HepG2 (cell line): ENCODE results near the gene CBX5. TPM values are rescaled to one million over a fixed set of nuclear protein-coding genes. Genes with fewer than 3 reads are reported as not detected.
A peak's percentile ranks its signal among the peaks of the same experiment; 100 is the strongest.

ENCODE experiments used
- ATRX ChIP-seq: sonication (generic); formaldehyde crosslinking; IDR thresholded peaks from 2 replicates; pipeline ENCODE4 v1.4.0; 2020; ENCODE audit warnings: missing genetic modification reagents, borderline replicate concordance
- CAMTA2 ChIP-seq: sonication (generic); formaldehyde crosslinking; IDR thresholded peaks from 2 replicates; pipeline ENCODE4 v1.4.0; 2020; ENCODE audit warnings: mild to moderate bottlenecking, missing genetic modification reagents, borderline replicate concordance
- ELF4 ChIP-seq: sonication (generic); formaldehyde crosslinking; IDR thresholded peaks from 2 replicates; pipeline ENCODE4 v1.5.0; 2020; ENCODE audit warnings: missing genetic modification reagents, mild to moderate bottlenecking, moderate library complexity, borderline replicate concordance
- FOXP4 ChIP-seq: sonication (generic); formaldehyde crosslinking; IDR thresholded peaks from 2 replicates; pipeline ENCODE4 v1.4.0; 2020; ENCODE audit warnings: missing genetic modification reagents
- KLF16 ChIP-seq, 2 experiments: sonication (generic) in 1 of 2; formaldehyde crosslinking in 1 of 2; IDR thresholded peaks; 2 replicates each; pipeline versions ENCODE4 v1.6.1 to v1.8.0; 2016 to 2023; ENCODE audit warnings: missing genetic modification reagents in 2 of 2, missing compliant biosample characterization in 1 of 2
- NFAT5 ChIP-seq: sonication (generic); formaldehyde crosslinking; IDR thresholded peaks from 2 replicates; pipeline ENCODE4 v1.4.0; 2020; ENCODE audit warnings: missing genetic modification reagents
- NFATC3 ChIP-seq: sonication (generic); formaldehyde crosslinking; IDR thresholded peaks from 2 replicates; pipeline ENCODE4 v1.5.1; 2020; ENCODE audit warnings: mild to moderate bottlenecking, missing genetic modification reagents
- NFYC ChIP-seq: IDR thresholded peaks from 2 replicates; pipeline ENCODE4 v1.6.1; 2016; ENCODE audit warnings: missing genetic modification reagents, missing compliant biosample characterization
- NR2F1 ChIP-seq, 2 experiments: fragments of 450-650 bp in 1 of 2; formaldehyde crosslinking in 1 of 2; IDR thresholded peaks; 2 replicates each; pipeline versions ENCODE4 v1.5.0 to v1.6.1; 2016 to 2020; ENCODE audit warnings: mild to moderate bottlenecking in 1 of 2, missing compliant biosample characterization in 1 of 2, missing genetic modification reagents in 1 of 2, moderate library complexity in 1 of 2
- PLSCR1 ChIP-seq: sonication (generic); formaldehyde crosslinking; IDR thresholded peaks from 2 replicates; pipeline ENCODE4 v1.5.0; 2020; ENCODE audit warnings: missing genetic modification reagents, mild to moderate bottlenecking, borderline replicate concordance
- POLR2G ChIP-seq: fragments of 200-400 bp; formaldehyde crosslinking; IDR thresholded peaks from 2 replicates; pipeline ENCODE4 v1.6.1; 2018; ENCODE audit warnings: mild to moderate bottlenecking, low read depth, low read length, moderate library complexity
- PREB ChIP-seq: sonication (generic); formaldehyde crosslinking; IDR thresholded peaks from 2 replicates; pipeline ENCODE4 v1.4.0; 2020; ENCODE audit warnings: missing genetic modification reagents
- RELA ChIP-seq: sonication (generic); formaldehyde crosslinking; IDR thresholded peaks from 2 replicates; pipeline ENCODE4 v1.4.0; 2020; ENCODE audit warnings: missing genetic modification reagents
- SOX5 ChIP-seq: IDR thresholded peaks from 2 replicates; pipeline ENCODE4 v1.6.1; 2016; ENCODE audit warnings: borderline replicate concordance
- TEAD3 ChIP-seq: optimal IDR thresholded peaks from 2 replicates; pipeline ENCODE3; 2016; ENCODE audit warnings: borderline replicate concordance
- THRA ChIP-seq: sonication (generic); formaldehyde crosslinking; IDR thresholded peaks from 2 replicates; pipeline ENCODE4 v1.4.0; 2020; ENCODE audit warnings: missing genetic modification reagents, borderline replicate concordance
- XBP1 ChIP-seq: sonication (generic); formaldehyde crosslinking; IDR thresholded peaks from 2 replicates; pipeline ENCODE4 v1.5.0; 2020; ENCODE audit warnings: missing genetic modification reagents
- ZNF207 ChIP-seq: fragments of 450-650 bp; IDR thresholded peaks from 2 replicates; pipeline ENCODE4 v1.6.1; 2016; ENCODE audit warnings: antibody characterized with exemption, borderline replicate concordance
- polyA plus RNA-seq, 8 experiments: library from polyadenylated mRNA; depleted of rRNA in 3 of 8; stranded (reverse) in 7 of 8; unstranded in 1 of 8; fragments of >200 nt; fragmentation: Illumina TruSeq in 4 of 8; extraction: Trizol in 4 of 8; gene quantifications; 2 replicates each; pipeline versions ENCODE4 v1.2.1 to v1.2.3, GENCODE V29; 2011 to 2016; ENCODE audit warnings: low read depth in 4 of 8, missing spikeins in 1 of 8, mixed read lengths in 1 of 8; ENCODE audit not compliant: insufficient read depth in 1 of 8
- total RNA-seq, 5 experiments: library from RNA; depleted of rRNA; stranded (reverse); fragments of >200 nt; fragmentation: Illumina TruSeq; extraction: Trizol; gene quantifications; 2 replicates each; pipeline ENCODE4 v1.2.3, GENCODE V29; 2016; ENCODE audit warnings: low read depth in 1 of 5

Gene CBX5
- total and polyA plus RNA-seq, 2 of the 13 experiments (the other 11 are each of a cell fraction or from before 2014, with no cell fraction given) = 16.0 to 22.2 TPM

- TF ChIP-seq RELA (CRISPR knock-in tag) = no peak
- no peak for TF ChIP-seq TEAD3
- no peak for TF ChIP-seq ZNF207
- peak; percentile 80 for TF ChIP-seq POLR2G
- TF ChIP-seq NFYC (CRISPR knock-in tag) = no peak
- TF ChIP-seq PLSCR1 (CRISPR knock-in tag) = no peak
- no peak for TF ChIP-seq ELF4 (CRISPR knock-in tag)
- TF ChIP-seq ATRX (CRISPR knock-in tag) = no peak
- no peak for TF ChIP-seq XBP1
- TF ChIP-seq NFATC3 (CRISPR knock-in tag) = no peak
- no peak for TF ChIP-seq NR2F1 (CRISPR knock-in tag; IDR thresholded peaks at IDR 0.05)
- TF ChIP-seq CAMTA2 (CRISPR knock-in tag) = no peak
- no peak for TF ChIP-seq THRA (CRISPR knock-in tag)
- TF ChIP-seq NFAT5 (CRISPR knock-in tag) = no peak
- no peak for TF ChIP-seq SOX5 (CRISPR knock-in tag)
- no peak for TF ChIP-seq PREB (CRISPR knock-in tag)
- TF ChIP-seq KLF16 (CRISPR knock-in tag; IDR thresholded peaks at IDR 0.05) = no peak
- no peak for TF ChIP-seq FOXP4 (CRISPR knock-in tag)
Measured at GRCh38 chr12:54300732-54301427, 21.0 kb upstream of the CBX5 start, which contains the start of gene NFE2 (continued).
